ENCODE measurements around the gene PTPN14.
A peak's percentile ranks its signal among the peaks of the same experiment; 100 is the strongest.
"Not testable (repeated sequence)": the region's sequence is repeated elsewhere in the genome, so short reads cannot be mapped to it uniquely, and the experiment has no call there.

The PTPN14 gene

GRCh38 chr1:214551436-214552173 lies at the start of gene PTPN14:
Gene PTPN14, minus strand, starts transcription at chr1:214551602. Its CDS starts 86,799 bp downstream, at chr1:214464803.
- peak; percentile 31 for DNase-seq

- no peak for DNase-seq
Measured at GRCh38 chr1:214593158-214593557, 41.8 kb upstream of the PTPN14 start.

- not testable (repeated sequence) for DNase-seq
Measured at GRCh38 chr1:214591918-214592317, 40.5 kb upstream of the PTPN14 start.

GRCh38 chr1:214590696-214591095 lies 39.3 kb upstream of the PTPN14 start:
- no peak for DNase-seq

GRCh38 chr1:214588963-214589597 lies 37.7 kb upstream of the PTPN14 start:
- DNase-seq = no peak

GRCh38 chr1:214587165-214587564 lies 35.8 kb upstream of the PTPN14 start:
- no peak for DNase-seq

- DNase-seq = no peak
Measured at GRCh38 chr1:214586621-214587020, 35.2 kb upstream of the PTPN14 start.

GRCh38 chr1:214584805-214585766 lies 33.7 kb upstream of the PTPN14 start:
- no peak for DNase-seq

GRCh38 chr1:214583824-214584554 lies 32.6 kb upstream of the PTPN14 start:
- no peak for DNase-seq

GRCh38 chr1:214583113-214583512 lies 31.7 kb upstream of the PTPN14 start:
- no peak for DNase-seq

- no peak for DNase-seq
Measured at GRCh38 chr1:214582289-214582891, 31.0 kb upstream of the PTPN14 start.

GRCh38 chr1:214581785-214582184 lies 30.4 kb upstream of the PTPN14 start:
- DNase-seq = no peak

GRCh38 chr1:214579183-214579582 lies 27.8 kb upstream of the PTPN14 start:
- DNase-seq = no peak

GRCh38 chr1:214576120-214576519 lies 24.7 kb upstream of the PTPN14 start:
- DNase-seq = not testable (repeated sequence)

GRCh38 chr1:214574598-214575411 lies 23.4 kb upstream of the PTPN14 start:
- no peak for DNase-seq

- no peak for DNase-seq
Measured at GRCh38 chr1:214573386-214574318, 22.2 kb upstream of the PTPN14 start.

GRCh38 chr1:214571281-214571680 lies 19.9 kb upstream of the PTPN14 start:
- DNase-seq = no peak

- no peak for DNase-seq
Measured at GRCh38 chr1:214570442-214570841, 19.0 kb upstream of the PTPN14 start.

- DNase-seq = no peak
Measured at GRCh38 chr1:214569357-214570004, 18.1 kb upstream of the PTPN14 start.

GRCh38 chr1:214568328-214568727 lies 16.9 kb upstream of the PTPN14 start:
- no peak for DNase-seq
